SKM-1 treated with dmso at 0.1 percent for 144 hours (cell line): ENCODE measurements around the gene THTPA.

ENCODE experiments used
- DNase-seq: peaks from one replicate; lab custom pipeline; 2025; ENCODE audit not compliant: unreplicated experiment; lab: John Stamatoyannopoulos, UW

Gene THTPA

GRCh38 chr14:23555882-23556699, at the start of gene THTPA:
Gene THTPA, plus strand, starts transcription at chr14:23556271. Its CDS starts 487 bp downstream, at chr14:23556758.
- peak; percentile 60 for DNase-seq

- DNase-seq: no peak
These were observed 43.9 kb upstream of the THTPA start for GRCh38 chr14:23512156-23512555.

- DNase-seq: no peak
These were observed 42.9 kb upstream of the THTPA start for GRCh38 chr14:23513005-23513817.

DNA sequence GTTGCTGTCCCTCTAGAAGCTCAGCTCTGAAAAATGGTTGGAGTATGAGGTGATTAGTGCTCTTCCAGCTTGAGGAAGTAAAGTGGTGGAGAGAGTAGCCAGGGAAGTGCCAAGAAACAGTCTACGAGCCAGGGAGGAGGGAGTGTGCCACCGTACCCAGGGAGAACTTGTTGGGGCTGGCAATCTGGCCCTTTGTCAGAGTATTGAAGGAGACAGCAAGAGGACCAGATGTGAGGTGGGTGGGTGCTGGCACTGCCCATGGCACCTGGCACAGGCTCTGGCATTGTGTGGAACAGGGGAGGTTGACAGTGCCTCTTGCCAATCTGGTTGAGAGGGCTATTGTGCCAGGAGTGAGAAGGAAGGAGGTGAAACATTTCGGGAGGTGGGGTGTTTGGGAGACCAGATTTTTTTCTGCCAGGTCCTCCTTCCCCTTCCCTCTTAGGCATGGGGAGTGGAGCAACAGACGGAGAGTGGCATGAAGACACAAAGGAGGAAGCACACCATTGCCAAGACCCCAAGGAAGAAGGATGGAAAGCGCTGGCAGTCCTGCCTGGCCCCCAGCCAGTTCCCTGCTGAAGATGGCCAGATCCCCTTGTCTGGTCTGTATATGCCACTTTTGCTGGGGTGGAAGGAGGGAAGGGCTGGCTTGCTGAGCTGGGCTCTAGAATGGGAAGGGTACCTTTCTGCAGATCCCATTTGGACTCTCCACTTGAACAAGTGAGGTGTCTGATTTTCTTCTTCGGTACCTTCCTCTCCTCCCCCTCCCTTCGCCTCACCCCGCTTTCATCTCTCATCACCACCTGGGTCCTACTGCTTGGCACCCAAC, 42.0 kb upstream of the THTPA start:
- no peak for DNase-seq

- no peak for DNase-seq
These were observed 41.5 kb upstream of the THTPA start for GRCh38 chr14:23514644-23514957.

DNA sequence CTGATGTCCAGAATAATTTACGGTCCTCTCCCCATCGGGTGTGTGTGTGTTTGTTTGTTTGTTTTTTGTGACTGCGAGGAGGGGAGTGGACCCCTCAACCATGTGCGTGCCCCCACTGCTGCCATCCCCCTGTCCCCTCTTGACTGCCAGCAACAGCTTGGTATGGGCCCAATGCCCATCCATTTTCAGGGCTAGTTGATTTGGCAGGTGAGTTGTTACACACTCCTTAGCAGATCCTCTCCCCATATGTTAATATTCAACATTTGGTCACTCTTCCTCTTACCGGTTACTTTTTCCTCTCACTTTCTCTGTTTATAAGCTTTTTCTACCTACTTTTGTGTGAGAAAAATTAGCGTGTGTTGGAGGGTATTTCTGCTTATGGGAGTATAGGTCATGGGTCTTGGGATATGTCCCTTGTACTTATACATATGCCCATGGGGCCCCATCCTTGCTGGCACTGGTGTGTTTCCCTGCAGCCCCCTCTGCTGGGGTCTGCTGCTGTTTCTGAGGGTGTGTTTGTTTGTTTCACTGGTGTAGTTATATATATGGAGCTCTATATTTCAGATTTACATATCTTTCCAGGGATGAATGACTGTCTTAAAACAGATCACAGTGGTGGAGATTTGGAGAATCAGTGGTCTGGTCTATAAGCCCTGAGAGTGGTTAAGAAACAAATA, 38.3 kb upstream of the THTPA start:
- DNase-seq: no peak

GRCh38 chr14:23518709-23519108, 37.4 kb upstream of the THTPA start:
- no peak for DNase-seq

DNA sequence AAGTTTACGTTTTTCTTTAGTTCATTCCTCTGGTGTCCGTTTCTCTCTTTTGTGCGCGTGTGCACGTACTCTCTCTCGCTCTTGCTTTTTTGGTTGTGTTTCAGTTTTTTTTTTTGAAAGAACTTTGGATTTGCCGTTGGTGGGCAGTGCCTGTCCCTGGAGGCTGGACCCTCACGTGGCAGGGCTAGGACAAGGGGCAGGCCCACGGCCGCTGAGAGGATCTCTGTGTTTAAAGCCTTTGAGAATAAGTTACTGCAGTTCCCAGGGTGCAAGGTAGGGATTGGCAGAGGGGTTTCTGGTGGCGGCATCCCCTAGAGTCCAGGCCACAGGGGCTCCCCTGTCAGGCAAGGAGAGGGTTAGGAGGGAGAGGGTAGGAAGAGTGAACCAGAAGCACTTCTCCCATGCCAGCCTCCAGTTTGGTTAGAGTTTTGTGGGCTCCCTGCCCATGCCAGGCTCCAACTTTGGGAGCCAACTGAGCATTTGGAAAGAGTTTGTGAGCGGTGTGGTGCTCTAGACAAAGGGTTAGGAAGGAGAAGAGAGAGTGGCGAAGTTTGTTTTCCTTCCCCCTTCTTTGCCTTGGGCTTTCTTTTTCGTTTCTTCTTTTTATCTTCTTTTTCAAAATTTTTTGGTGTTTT, 35.1 kb upstream of the THTPA start:
- DNase-seq: no peak

- no peak for DNase-seq
These were observed 34.1 kb upstream of the THTPA start for GRCh38 chr14:23521785-23522640.

DNA sequence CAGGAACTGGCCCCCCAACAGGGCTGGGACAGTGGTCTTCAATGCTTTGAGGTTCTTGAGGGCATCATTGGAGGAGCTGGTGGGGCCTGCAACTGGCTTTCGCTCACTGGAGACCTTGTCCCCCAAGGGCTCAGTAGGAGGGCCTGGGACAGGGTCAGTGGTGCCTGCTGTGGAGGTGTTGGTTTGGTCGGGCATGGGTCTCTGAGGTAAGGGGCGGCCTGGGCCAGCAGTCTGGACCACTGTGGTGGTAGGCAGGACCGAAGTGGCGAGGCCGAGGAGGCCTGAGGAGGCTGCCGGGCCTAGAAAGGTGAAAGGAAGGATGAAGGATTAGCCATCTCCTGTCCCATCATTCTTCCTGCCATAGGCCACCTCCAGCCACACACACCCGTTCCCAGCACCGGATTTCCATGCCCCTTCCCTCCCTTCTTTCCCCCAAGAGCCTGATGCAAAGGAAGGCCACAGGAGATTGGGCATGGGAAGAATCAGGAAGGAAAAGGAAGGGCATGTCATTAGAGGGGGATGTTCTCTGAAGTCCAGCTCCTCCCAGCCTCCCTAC, 33.4 kb upstream of the THTPA start:
- DNase-seq: no peak

DNA sequence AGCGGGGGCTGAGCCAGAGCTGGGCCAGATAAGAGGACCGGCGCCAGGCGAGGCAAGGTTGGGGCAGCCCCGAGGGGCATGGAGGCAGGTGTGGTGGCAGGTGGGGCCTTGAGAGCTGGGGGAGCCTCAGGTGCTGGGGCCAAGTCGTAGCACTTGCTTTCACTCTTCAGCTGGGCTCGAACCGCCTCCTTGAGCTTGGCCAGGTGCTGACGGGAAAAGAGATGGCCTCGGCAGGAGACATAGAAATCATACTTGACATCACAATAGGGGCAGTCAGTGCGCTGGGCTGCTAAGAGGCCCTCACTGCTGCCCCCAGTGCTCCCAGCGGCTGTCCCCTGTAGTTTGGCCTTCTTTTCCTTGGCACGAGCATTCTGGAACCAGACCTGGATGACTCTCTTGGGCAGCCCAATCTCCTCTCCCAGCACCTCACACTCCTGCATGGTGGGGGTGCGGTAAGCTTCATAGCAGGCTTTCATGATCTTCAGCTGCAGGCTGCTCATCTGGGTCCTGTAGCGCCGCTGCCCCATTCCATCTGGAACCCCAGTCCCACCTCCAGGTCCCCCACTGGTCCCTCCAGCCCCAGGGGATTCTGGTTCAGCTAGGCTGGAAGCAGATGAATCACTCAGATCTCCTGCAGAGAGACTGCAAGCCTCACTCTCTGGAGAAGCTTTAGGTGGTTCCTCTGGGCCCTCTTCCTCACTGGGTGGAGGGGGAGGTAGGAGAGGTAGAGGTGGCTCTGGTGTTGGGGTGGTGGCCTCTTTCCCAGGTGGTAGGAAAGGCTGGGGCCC, 32.6 kb upstream of the THTPA start:
- DNase-seq: no peak

DNA sequence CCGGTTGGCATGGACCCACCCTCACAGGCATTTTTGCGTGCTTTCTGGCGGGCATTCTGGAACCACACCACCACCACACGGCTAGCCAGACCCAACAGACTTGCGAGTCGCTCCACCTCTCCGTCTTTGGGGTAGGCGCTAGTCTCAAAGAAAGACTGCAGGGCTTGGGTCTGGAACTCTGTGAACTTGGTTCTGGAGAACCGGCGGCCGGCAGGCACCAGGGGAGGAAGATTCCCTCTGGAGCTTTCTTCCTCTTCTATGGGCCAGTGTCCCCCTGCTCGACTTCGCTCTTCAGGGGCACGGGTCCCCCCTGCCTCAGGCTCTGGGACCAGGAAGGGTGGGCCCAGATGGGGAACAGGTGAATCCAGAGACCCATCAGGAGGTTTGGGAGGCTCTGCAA, 31.1 kb upstream of the THTPA start:
- DNase-seq: no peak

DNA sequence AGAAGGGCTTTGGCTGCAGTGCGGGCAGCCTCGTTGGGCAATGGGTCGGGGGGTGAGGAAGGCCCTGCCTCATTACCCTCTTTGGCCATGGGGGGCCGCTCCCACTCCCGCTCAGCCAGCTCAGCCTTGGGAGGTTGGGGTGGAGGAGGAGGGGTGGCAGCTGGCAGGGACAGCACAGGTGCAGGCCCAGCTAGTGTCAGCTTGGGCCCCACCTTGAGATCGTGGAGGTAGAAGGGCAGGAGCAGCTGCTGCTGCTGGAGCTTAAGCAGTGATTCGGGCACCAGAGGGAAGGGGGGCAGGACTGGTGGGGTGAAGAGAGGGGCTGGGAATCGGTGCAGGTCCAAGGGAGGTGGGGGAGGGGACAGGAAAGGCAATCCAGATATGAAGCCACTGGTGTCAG, 30.5 kb upstream of the THTPA start:
- no peak for DNase-seq

GRCh38 chr14:23528555-23528954, 27.5 kb upstream of the THTPA start:
- no peak for DNase-seq

- no peak for DNase-seq
These were observed 27.1 kb upstream of the THTPA start for GRCh38 chr14:23529016-23529415.

- DNase-seq: peak; percentile 2
These were observed 25.6 kb upstream of the THTPA start for GRCh38 chr14:23530375-23531055.

DNA sequence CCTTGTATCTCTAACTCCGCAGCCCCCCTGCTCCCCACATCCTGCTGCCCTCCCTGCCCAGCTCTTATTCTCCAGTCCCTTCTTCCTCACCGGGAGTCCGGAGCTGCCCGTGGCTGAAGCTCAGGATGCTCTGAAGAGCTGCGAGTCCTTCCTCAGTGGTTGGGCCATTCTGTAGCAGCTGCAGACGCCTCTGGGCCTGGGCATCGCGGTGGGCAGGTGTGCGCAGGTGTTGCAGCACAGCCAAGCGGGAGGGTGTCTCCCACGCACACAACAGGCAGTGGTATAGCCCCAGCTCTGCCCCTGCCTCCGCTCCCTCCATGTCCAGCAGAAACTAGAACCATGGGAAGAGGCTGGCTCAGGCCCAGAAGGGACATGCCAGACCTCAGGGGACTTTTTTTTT, 24.7 kb upstream of the THTPA start:
- DNase-seq: no peak

DNA sequence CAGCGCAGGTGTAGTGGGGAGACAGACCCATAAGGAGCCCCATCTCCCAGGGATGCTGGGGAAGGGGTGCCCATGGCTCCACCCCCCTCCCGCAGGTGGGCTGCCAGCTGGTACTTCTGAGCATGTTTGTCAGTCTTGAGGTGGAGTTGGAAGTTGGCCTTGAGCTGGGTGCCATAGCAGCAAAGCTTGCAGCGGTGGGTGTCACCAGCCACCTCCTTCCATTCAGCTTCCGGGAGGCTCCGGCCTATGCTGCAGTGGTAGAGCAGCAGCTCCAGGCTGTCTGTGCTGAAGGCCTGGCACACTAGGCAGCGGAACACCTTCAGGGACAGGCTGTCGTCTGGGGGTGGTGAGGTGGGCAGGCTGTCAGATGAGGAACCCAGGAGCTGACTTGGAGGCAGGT, 23.4 kb upstream of the THTPA start:
- no peak for DNase-seq
